Measurements from ENCODE around the gene ADAM33. TPM values are rescaled to one million over a fixed set of nuclear protein-coding genes. Genes with fewer than 3 reads are reported as not detected.

Gene ADAM33
- total and polyA plus RNA-seq, 2 of the 13 experiments (the other 11 are each of a cell fraction or from before 2014, with no cell fraction given): not detected

- 99% methylated on average over 8 of the region's 8 CpGs for WGBS (ENCODE audit: low lambda C conversion rate)
- BruUV-seq (replicated peaks): no TSS peak
These were observed 51.4 kb downstream of the ADAM33 start for GRCh38 chr20:3630429-3630828.

More at GRCh38 chr20:3630429-3630828, 51.4 kb downstream of the ADAM33 start:
- Histone ChIP-seq H4K20me1 (ENCODE audit: insufficient read depth, low read length) (peaks cover 5% of the 10 kb centered on the region), H3K4me2 (ENCODE audit: low read depth, low read length) (no peak overlapping the region), H3K4me1 (ENCODE audit: insufficient read depth, low read length) (peaks cover 38% of the 10 kb centered on the region), H3K36me3 (replicated peaks in 1 of 2; ENCODE audit: control insufficient read depth in 1 of 2, insufficient read depth in 2 of 2, low read length in 2 of 2) (peaks cover 13 to 15% of the 10 kb centered on the region in 2 experiments; a peak in 4 of 5 replicates), H3K27ac (ENCODE audit: extremely low read length, insufficient read depth, low read length) (no peak overlapping the region), H3K9me3 (ENCODE audit: low read length) (no peaks in the 10 kb centered on the region), H2AFZ (ENCODE audit: low read length) (no peak overlapping the region), H3K9ac (ENCODE audit: insufficient read depth, low read depth, low read length) (no peak overlapping the region), H3K4me3 (replicated peaks in 1 of 3; ENCODE audit: insufficient read depth in 1 of 3, low read depth in 2 of 3, low read length in 3 of 3) (no peak overlapping the region), H3K27me3 (ENCODE audit: control insufficient read depth in 1 of 2, insufficient read depth in 2 of 2, low read length in 2 of 2) (no peaks in the 10 kb centered on the region), H3K79me2 (ENCODE audit: insufficient read depth, low read length) (no peaks in the 10 kb centered on the region)
- POLR2A ChIA-PET: no interaction called here
- no peak for FAIRE-seq
- TF ChIP-seq KAT7 (CRISPR knock-in tag; IDR thresholded peaks at IDR 0.05; ENCODE audit: borderline replicate concordance) (no peak), CBX2 (IDR thresholded peaks at IDR 0.05; ENCODE audit: low read depth, low read length) (no peak), CBX2 (CRISPR knock-in tag; IDR thresholded peaks at IDR 0.05; ENCODE audit: low read depth) (no peak), ZNF354B (CRISPR knock-in tag; IDR thresholded peaks at IDR 0.05) (no peak), SALL1 (CRISPR knock-in tag; IDR thresholded peaks at IDR 0.05) (no peak), ZKSCAN1 (IDR thresholded peaks at IDR 0.05; ENCODE audit: low read length) (no peak), ARID2 (CRISPR knock-in tag; IDR thresholded peaks at IDR 0.05; ENCODE audit: borderline replicate concordance) (no peak), KDM5B (CRISPR knock-in tag; IDR thresholded peaks at IDR 0.05; ENCODE audit: borderline replicate concordance) (no peak), MYC (CRISPR knock-in tag; IDR thresholded peaks at IDR 0.05; ENCODE audit: borderline replicate concordance) (no peak), CENPX (CRISPR knock-in tag; IDR thresholded peaks at IDR 0.05) (no peak), RBM39 (IDR thresholded peaks at IDR 0.05; ENCODE audit: low read depth, low read length, poor library complexity, severe bottlenecking) (no peak), KDM6A (CRISPR knock-in tag; IDR thresholded peaks at IDR 0.05; ENCODE audit: low read depth) (no peak), KLF6 (CRISPR knock-in tag; IDR thresholded peaks at IDR 0.05) (no peak), ZNF616 (CRISPR knock-in tag; IDR thresholded peaks at IDR 0.05; ENCODE audit: low read depth) (no peak), REXO4 (CRISPR knock-in tag; IDR thresholded peaks at IDR 0.05; ENCODE audit: borderline replicate concordance) (no peak), MBNL3 (CRISPR knock-in tag; conservative IDR thresholded peaks at IDR 0.05) (no peak), MTA1 (CRISPR knock-in tag; IDR thresholded peaks at IDR 0.05; ENCODE audit: borderline replicate concordance) (no peak), ADNP (CRISPR knock-in tag; IDR thresholded peaks at IDR 0.05) (no peak), ZBTB2 (CRISPR knock-in tag; IDR thresholded peaks at IDR 0.05; ENCODE audit: low read depth) (no peak), CSRNP2 (CRISPR knock-in tag; conservative IDR thresholded peaks at IDR 0.05; ENCODE audit: low read depth) (no peak)
- no peak for DNase-seq (ENCODE audit: low spot score)
- CTCF ChIA-PET (ENCODE audit: low intra/inter-chr PET ratio, low total read pairs): no interaction called here
- ATAC-seq: no peak
- in situ Hi-C loops (cut with HindIII; ENCODE audit: extremely low pct_ligation_motif_present, low pct_unique_long_range_greater_than_20kb): no loop called here
- intact Hi-C loops (cut with micrococcal nuclease; ENCODE audit: unreplicated experiment): no loop called here
